Measurements from ENCODE around the gene TWIST2. TPM values are rescaled to one million over a fixed set of nuclear protein-coding genes. Genes with fewer than 3 reads are reported as not detected.

Gene TWIST2
- total RNA-seq, 2 donors from 2014 or later, result not detected

DNA sequence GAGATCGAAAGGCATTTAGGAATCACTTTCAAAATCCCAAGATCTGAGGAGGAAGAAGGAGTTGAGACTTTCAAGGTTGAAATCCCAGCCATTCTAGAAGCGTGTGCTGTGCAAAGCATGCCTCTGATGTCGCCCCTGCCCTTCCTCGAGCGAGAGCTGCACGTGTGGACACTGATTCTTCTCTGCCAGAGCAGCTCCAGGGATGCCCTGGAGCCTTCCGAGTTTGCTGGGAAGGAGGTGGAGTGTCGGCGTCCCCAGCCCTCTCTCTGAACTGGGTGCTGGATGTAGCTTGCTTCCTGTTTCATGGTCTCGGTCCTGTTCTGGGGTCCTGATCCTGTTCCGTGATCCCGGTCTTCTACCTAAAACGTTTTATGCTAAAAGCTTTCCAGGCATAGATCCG lies 76.1 kb downstream of the TWIST2 start:
- H3K27me3 Mint-ChIP-seq, result peaks cover 33% of the 10 kb centered on the region
- H3K27ac Mint-ChIP-seq, result no peak overlapping the region
- no peaks in the 10 kb centered on the region for H3K36me3 Mint-ChIP-seq (ENCODE audit: low read depth)
- no peaks in the 10 kb centered on the region for H3K4me1 Mint-ChIP-seq
- H3K9me3 Mint-ChIP-seq, result no peaks in the 10 kb centered on the region
- no peak for ATAC-seq (replicated peaks)
- no peak overlapping the region for H3K4me3 Mint-ChIP-seq

DNA sequence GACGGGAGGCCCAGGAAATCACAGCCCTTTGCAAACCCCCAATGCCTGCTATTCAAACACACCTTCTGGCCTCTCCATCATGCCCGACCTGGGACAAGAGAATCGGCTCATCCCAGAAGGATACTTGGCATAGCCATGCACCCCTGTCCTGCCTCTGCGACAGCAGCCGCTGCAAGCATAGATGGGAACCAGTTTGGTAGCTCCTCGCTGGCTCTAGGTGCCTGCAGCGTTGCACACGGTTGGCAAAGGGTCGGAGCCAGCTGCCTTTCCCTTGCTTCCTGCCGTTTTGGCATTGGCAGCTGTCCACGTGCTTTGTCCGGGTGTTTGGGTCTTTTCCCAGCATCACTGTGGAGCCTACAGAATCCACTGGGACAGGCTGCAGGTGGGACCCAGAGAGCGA lies 76.9 kb downstream of the TWIST2 start:
- H3K27ac Mint-ChIP-seq, result no peak overlapping the region
- H3K36me3 Mint-ChIP-seq (ENCODE audit: low read depth), result no peaks in the 10 kb centered on the region
- no peak for ATAC-seq (replicated peaks)
- no peak overlapping the region for H3K4me3 Mint-ChIP-seq
- no peaks in the 10 kb centered on the region for H3K9me3 Mint-ChIP-seq
- H3K27me3 Mint-ChIP-seq, result peaks cover 33% of the 10 kb centered on the region
- H3K4me1 Mint-ChIP-seq, result no peaks in the 10 kb centered on the region

DNA sequence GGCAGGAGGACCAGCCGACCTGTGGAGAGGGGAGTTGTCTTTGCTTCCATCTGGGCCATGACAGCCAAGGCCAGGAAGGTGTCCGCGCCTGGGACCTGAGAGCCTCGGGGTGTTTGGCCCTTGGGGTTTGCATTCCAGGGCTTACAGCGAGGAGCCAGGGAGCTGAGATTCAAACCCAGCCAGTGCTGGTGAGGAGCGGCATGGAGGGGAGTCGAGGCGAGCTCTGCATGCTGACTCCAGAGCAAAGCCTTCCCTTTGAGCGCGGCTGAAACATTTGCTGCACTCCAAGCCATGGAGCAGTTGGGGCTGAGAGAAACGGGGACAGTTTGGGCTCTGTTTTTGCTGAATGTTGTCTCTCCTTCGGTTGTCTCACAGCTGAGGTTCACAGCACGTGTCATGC lies 77.4 kb downstream of the TWIST2 start:
- H3K4me1 Mint-ChIP-seq, result no peaks in the 10 kb centered on the region
- no peak overlapping the region for H3K4me3 Mint-ChIP-seq
- no peak overlapping the region for H3K27ac Mint-ChIP-seq
- H3K9me3 Mint-ChIP-seq, result no peaks in the 10 kb centered on the region
- no peaks in the 10 kb centered on the region for H3K36me3 Mint-ChIP-seq (ENCODE audit: low read depth)
- ATAC-seq (replicated peaks), result no peak
- peaks cover 33% of the 10 kb centered on the region for H3K27me3 Mint-ChIP-seq

- no peaks in the 10 kb centered on the region for H3K4me1 Mint-ChIP-seq
- no peak for ATAC-seq (replicated peaks)
- no peaks in the 10 kb centered on the region for H3K9me3 Mint-ChIP-seq
- peaks cover 30% of the 10 kb centered on the region for H3K27me3 Mint-ChIP-seq
- no peak overlapping the region for H3K27ac Mint-ChIP-seq
- H3K36me3 Mint-ChIP-seq (ENCODE audit: low read depth), result no peaks in the 10 kb centered on the region
- H3K4me3 Mint-ChIP-seq, result no peak overlapping the region
Measured at GRCh38 chr2:238925816-238926521, 78.1 kb downstream of the TWIST2 start.

- Mint-ChIP-seq H3K36me3 (ENCODE audit: low read depth) (no peaks in the 10 kb centered on the region), H3K9me3 (no peaks in the 10 kb centered on the region), H3K27ac (no peak overlapping the region), H3K4me1 (no peaks in the 10 kb centered on the region), H3K4me3 (no peak overlapping the region), H3K27me3 (peaks cover 33% of the 10 kb centered on the region)
- ATAC-seq (replicated peaks), result no peak
Measured at GRCh38 chr2:238926761-238927611, 79.1 kb downstream of the TWIST2 start.

DNA sequence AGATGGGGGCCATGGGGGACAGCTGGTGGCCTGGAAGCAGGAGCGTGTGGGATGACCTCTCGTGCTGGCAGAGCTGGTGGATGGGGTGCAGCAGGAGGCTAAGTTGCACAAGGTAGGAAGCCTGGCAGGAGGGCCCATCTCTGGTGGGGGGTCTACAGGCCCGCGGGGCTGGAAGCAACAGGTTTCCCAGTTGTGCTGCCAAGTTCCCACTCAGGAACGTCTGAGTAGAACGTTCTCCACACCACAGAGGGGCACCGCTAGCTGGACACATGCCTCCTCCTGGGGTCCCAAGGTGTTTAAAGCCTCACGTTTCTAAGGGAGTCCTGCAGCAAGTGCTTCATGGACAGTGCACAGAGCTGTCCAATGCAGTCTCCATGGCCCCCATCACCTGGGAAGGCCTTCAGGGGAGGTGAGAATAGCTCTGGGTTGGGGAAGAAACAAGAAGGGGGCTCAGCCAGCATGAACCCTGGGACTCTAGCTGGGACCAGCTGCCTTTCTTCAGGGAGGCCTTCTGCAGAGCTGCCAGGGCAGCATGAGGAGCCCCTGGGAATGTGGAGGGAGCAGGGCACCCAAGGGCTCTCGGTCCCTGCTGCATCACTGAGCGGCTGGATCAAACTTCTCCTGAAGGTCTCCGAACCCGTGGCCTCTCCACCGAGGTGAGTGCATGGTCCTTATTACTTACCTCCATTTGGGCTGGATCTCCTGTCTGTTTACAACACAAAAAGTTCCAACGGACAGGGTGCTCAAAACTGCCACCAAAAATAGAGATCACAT lies 80.0 kb downstream of the TWIST2 start:
- Mint-ChIP-seq H3K9me3 (no peaks in the 10 kb centered on the region), H3K4me3 (no peak overlapping the region), H3K27me3 (peaks cover 30% of the 10 kb centered on the region), H3K36me3 (ENCODE audit: low read depth) (no peaks in the 10 kb centered on the region), H3K27ac (no peak overlapping the region), H3K4me1 (no peaks in the 10 kb centered on the region)
- ATAC-seq (replicated peaks), result no peak

DNA sequence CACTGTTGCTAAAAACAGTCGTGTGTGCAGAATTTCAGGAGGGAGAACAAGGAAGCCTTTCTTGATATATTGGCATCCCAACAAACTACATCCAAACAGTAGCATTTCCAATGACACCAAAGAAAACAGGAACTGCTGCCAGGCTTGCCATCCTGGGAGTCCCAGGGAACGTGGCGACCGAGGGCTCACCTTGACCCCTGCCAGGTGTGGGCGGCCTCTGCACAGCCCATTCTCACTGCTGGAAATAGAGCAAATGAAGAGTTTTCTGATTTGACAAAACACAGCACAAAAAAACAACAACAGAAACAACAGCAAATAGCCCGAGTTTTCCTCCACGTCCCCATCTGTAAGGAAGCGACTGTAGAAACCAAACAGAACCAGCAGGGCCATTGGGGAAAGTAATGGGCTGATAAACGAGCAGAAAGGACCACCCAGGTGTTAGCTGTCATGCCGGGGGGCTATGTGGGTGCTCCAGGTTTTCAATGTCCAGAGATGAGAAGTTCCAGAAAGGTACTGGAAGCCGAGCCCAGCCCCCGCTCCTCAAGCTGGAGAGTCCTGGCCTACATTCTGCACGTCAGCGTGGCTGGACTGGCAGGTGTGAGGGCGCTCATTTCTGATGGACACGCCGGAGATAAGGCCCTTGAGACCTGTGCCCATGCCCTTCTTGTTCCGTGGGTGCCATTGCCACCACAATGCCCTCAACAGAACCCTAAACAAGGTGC lies 80.8 kb downstream of the TWIST2 start:
- ATAC-seq (replicated peaks), result no peak
- no peaks in the 10 kb centered on the region for H3K4me1 Mint-ChIP-seq
- H3K9me3 Mint-ChIP-seq, result no peaks in the 10 kb centered on the region
- H3K27me3 Mint-ChIP-seq, result peaks cover 30% of the 10 kb centered on the region
- H3K27ac Mint-ChIP-seq, result no peak overlapping the region
- no peaks in the 10 kb centered on the region for H3K36me3 Mint-ChIP-seq (ENCODE audit: low read depth)
- no peak overlapping the region for H3K4me3 Mint-ChIP-seq

- no peaks in the 10 kb centered on the region for H3K4me1 Mint-ChIP-seq
- peaks cover 5% of the 10 kb centered on the region for H3K9me3 Mint-ChIP-seq
Measured at GRCh38 chr2:238929242-238930081, 81.6 kb downstream of the TWIST2 start.

GRCh38 chr2:238930216-238930615 lies 82.3 kb downstream of the TWIST2 start:
- peaks cover 5% of the 10 kb centered on the region for H3K9me3 Mint-ChIP-seq
- H3K4me3 Mint-ChIP-seq, result no peak overlapping the region
- no peak for ATAC-seq (replicated peaks)
- H3K27ac Mint-ChIP-seq, result no peak overlapping the region
- H3K4me1 Mint-ChIP-seq, result no peaks in the 10 kb centered on the region
- peaks cover 34% of the 10 kb centered on the region for H3K27me3 Mint-ChIP-seq
- H3K36me3 Mint-ChIP-seq (ENCODE audit: low read depth), result no peaks in the 10 kb centered on the region

More at GRCh38 chr2:238929242-238930081, 81.6 kb downstream of the TWIST2 start:
- Mint-ChIP-seq H3K27ac (no peak overlapping the region), H3K4me3 (no peak overlapping the region), H3K36me3 (ENCODE audit: low read depth) (no peaks in the 10 kb centered on the region), H3K27me3 (peaks cover 34% of the 10 kb centered on the region)
- ATAC-seq (replicated peaks), result no peak

GRCh38 chr2:238936162-238937052 lies 88.5 kb downstream of the TWIST2 start:
- Mint-ChIP-seq H3K36me3 (ENCODE audit: low read depth) (no peaks in the 10 kb centered on the region), H3K9me3 (peaks cover 5% of the 10 kb centered on the region), H3K4me3 (no peak overlapping the region), H3K27ac (no peak overlapping the region), H3K27me3 (peaks cover 29% of the 10 kb centered on the region), H3K4me1 (no peaks in the 10 kb centered on the region)
- ATAC-seq (replicated peaks), result no peak

- Mint-ChIP-seq H3K36me3 (ENCODE audit: low read depth) (no peaks in the 10 kb centered on the region), H3K4me3 (no peak overlapping the region), H3K27me3 (peaks cover 23% of the 10 kb centered on the region), H3K27ac (no peak overlapping the region), H3K9me3 (peaks cover 5% of the 10 kb centered on the region), H3K4me1 (no peaks in the 10 kb centered on the region)
- no peak for ATAC-seq (replicated peaks)
Measured at GRCh38 chr2:238938003-238938400, 90.1 kb downstream of the TWIST2 start.

GRCh38 chr2:238938401-238939055 lies 90.6 kb downstream of the TWIST2 start:
- Mint-ChIP-seq H3K27ac (no peak overlapping the region), H3K4me3 (no peak overlapping the region), H3K27me3 (peaks cover 22% of the 10 kb centered on the region), H3K4me1 (no peaks in the 10 kb centered on the region), H3K9me3 (peaks cover 5% of the 10 kb centered on the region), H3K36me3 (ENCODE audit: low read depth) (no peaks in the 10 kb centered on the region)
- no peak for ATAC-seq (replicated peaks)
